H1 (cell line): Measurements from ENCODE around the gene UGT1A6.

Experiments used
- CTCF ChIP-seq, 3 experiments: IDR thresholded peaks; 1 replicate in 2 of 3; 2 replicates in 1 of 3; pipeline versions ENCODE4 v1.5.1 to v1.6.1; 2011; ENCODE audit warnings: low read length in 3 of 3, mild to moderate bottlenecking in 3 of 3, inconsistent platforms in 2 of 3, low read depth in 1 of 3, moderate library complexity in 1 of 3; ENCODE audit not compliant: insufficient read depth in 1 of 3; ENCODE audit errors: control extremely low read depth in 1 of 3
- ZNF274 ChIP-seq: IDR thresholded peaks from 2 replicates; pipeline ENCODE4 v1.7.0; 2012; ENCODE audit warnings: low read length, borderline replicate concordance; ENCODE audit errors: extremely low read depth

- TF ChIP-seq ZNF274 (no peak), CTCF (IDR thresholded peaks at IDR 0.05; ENCODE audit: control extremely low read depth in 1 of 3, insufficient read depth in 1 of 3, low read depth in 1 of 3, low read length in 3 of 3) (no peak)
These were observed 108.9 kb downstream of the UGT1A6 start for GRCh38 chr2:233801357-233802131.
